ENCODE measurements around the gene HACD4.

HACD4 gene

DNA sequence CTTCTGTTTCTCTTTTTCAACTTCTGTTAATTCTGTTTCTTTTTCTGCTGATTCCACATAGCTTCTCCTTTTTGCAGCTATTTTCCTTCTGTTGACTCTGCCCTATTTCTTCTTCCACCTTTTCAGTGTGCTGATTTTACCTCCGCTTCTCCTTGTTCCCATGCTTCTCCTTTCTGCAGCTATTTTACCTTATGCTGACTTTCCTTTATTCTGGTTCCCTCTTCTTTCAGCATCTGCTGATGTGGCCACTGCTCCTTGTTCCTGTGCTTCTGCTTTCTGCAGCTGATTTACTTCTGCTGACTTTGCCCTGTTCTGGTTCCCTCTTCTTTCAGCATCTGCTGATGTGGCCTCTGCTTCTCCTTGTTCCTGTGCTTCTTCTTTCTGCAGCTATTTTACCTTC, 58.8 kb downstream of the HACD4 start:
- FAIRE-seq, result no peak

DNA sequence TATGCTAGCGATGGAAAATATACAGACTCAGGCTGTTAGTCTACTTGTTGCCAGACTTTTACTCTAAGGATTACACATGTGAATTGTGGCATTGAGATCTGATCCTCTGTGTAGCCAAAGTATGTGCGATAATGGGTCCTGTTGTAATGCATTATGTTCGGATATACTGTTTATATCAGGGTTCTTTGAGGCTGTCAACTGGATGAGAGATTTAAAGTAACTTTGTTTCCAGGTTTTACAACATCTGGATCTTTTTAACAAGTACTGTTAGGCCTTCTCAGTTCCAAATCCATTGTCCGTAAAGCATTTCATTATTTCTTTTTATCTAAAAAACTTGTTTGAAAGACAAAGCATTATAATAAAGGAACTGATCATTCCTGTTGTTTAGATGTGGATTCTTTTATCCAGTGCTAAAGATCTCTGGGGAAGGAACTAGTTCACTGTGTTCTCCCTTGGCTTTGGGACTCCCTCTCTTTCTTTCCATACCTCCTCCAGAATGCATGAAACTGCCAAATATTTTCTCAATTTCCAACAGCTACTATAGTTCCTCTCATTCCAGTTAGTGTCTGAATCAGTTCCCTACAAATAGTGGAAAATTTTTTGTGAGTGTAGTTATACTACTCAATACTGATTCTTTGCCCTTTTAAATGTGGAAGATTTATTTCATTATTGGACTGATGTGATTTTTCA, 68.8 kb downstream of the HACD4 start:
- TF ChIP-seq, protein P1, sequence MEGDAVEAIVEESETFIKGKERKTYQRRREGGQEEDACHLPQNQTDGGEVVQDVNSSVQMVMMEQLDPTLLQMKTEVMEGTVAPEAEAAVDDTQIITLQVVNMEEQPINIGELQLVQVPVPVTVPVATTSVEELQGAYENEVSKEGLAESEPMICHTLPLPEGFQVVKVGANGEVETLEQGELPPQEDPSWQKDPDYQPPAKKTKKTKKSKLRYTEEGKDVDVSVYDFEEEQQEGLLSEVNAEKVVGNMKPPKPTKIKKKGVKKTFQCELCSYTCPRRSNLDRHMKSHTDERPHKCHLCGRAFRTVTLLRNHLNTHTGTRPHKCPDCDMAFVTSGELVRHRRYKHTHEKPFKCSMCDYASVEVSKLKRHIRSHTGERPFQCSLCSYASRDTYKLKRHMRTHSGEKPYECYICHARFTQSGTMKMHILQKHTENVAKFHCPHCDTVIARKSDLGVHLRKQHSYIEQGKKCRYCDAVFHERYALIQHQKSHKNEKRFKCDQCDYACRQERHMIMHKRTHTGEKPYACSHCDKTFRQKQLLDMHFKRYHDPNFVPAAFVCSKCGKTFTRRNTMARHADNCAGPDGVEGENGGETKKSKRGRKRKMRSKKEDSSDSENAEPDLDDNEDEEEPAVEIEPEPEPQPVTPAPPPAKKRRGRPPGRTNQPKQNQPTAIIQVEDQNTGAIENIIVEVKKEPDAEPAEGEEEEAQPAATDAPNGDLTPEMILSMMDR (IDR thresholded peaks at IDR 0.05; ENCODE audit: insufficient read depth, missing control alignments), result no peak
- DNase-seq (ENCODE audit: insufficient read length, low spot score) (no peak), FAIRE-seq (no peak)

More for the DNA sequence above, 58.8 kb downstream of the HACD4 start:
- no peak for DNase-seq (ENCODE audit: insufficient read length, low spot score)
- TF ChIP-seq, protein P1 (IDR thresholded peaks at IDR 0.05; ENCODE audit: insufficient read depth, missing control alignments), result no peak

- DNase-seq (ENCODE audit: insufficient read length, low spot score), result no peak
- TF ChIP-seq, protein P1 (IDR thresholded peaks at IDR 0.05; ENCODE audit: insufficient read depth, missing control alignments), result no peak
- FAIRE-seq, result no peak
Observed at GRCh38 chr9:20950707-20951106, 80.7 kb downstream of the HACD4 start.

All from D721Med (cell line).